SJSA1 (cell line): Measurements from ENCODE around the gene TEN1. TPM values are rescaled to one million over a fixed set of nuclear protein-coding genes. Genes with fewer than 3 reads are reported as not detected.
A peak's percentile ranks its signal among the peaks of the same experiment; 100 is the strongest.
"Not testable (repeated sequence)": the region's sequence is repeated elsewhere in the genome, so short reads cannot be mapped to it uniquely, and the experiment has no call there.

ENCODE experiments used
- DNase-seq, 2 experiments: peaks; one replicate each; pipeline ENCODE4 v3.0.0-alpha.2; 2015 to 2020; ENCODE audit warnings: low spot score in 2 of 2, low read depth in 1 of 2
- H3K27ac ChIP-seq: fragments of 250-450 bp; sonication (Bioruptor Pico); 2 replicates; pipeline ENCODE4 v1.5.1; 2020; ENCODE audit warnings: mild to moderate bottlenecking, moderate library complexity
- H3K27me3 ChIP-seq: fragments of 250-450 bp; sonication (Bioruptor Pico); replicated peaks from 2 replicates; pipeline ENCODE4 v1.5.1; 2020; ENCODE audit warnings: mild to moderate bottlenecking, moderate library complexity
- H3K36me3 ChIP-seq: fragments of 250-450 bp; sonication (Bioruptor Pico); 2 replicates; pipeline ENCODE4 v1.5.1; 2020; ENCODE audit warnings: mild to moderate bottlenecking
- H3K4me1 ChIP-seq: fragments of 250-450 bp; sonication (Bioruptor Pico); replicated peaks from 2 replicates; pipeline ENCODE4 v1.6.1; 2021; ENCODE audit warnings: mild to moderate bottlenecking
- H3K4me3 ChIP-seq: fragments of 250-450 bp; sonication (Bioruptor Pico); 2 replicates; pipeline ENCODE4 v1.5.1; 2020; ENCODE audit warnings: mild to moderate bottlenecking
- H3K9me3 ChIP-seq: fragments of 250-450 bp; sonication (Bioruptor Pico); replicated peaks from 2 replicates; pipeline ENCODE4 v1.5.1; 2020; ENCODE audit warnings: mild to moderate bottlenecking
- total RNA-seq: library from RNA; depleted of rRNA; stranded (reverse); fragments of >200 nt; shearing (Covaris generic); gene quantifications from 2 replicates; pipeline ENCODE4 v1.2.3, GENCODE V29; 2014

The TEN1 gene
- total RNA-seq, 1 experiment from 2014 or later: 26.9 TPM

- H3K36me3 ChIP-seq: peaks cover 29% of the 10 kb centered on the region
- no peak for DNase-seq
- no peak overlapping the region for H3K4me3 ChIP-seq
- peaks cover 10% of the 10 kb centered on the region for H3K4me1 ChIP-seq
- no peaks in the 10 kb centered on the region for H3K27me3 ChIP-seq
- no peaks in the 10 kb centered on the region for H3K9me3 ChIP-seq
- no peak overlapping the region for H3K27ac ChIP-seq
Observed at GRCh38 chr17:76034428-76035350, 55.6 kb downstream of the TEN1 start.

GRCh38 chr17:76036497-76037261, 57.6 kb downstream of the TEN1 start:
- peaks cover 49% of the 10 kb centered on the region for H3K36me3 ChIP-seq
- DNase-seq: no peak

GRCh38 chr17:76038050-76038449, 59.0 kb downstream of the TEN1 start:
- Histone ChIP-seq H3K27ac (no peak overlapping the region), H3K4me3 (no peak overlapping the region), H3K27me3 (no peaks in the 10 kb centered on the region), H3K9me3 (no peaks in the 10 kb centered on the region), H3K4me1 (no peaks in the 10 kb centered on the region), H3K36me3 (peaks cover 62% of the 10 kb centered on the region)
- no peak for DNase-seq

More at GRCh38 chr17:76036497-76037261, 57.6 kb downstream of the TEN1 start:
- H3K9me3 ChIP-seq: no peaks in the 10 kb centered on the region
- no peak overlapping the region for H3K27ac ChIP-seq
- no peaks in the 10 kb centered on the region for H3K27me3 ChIP-seq
- peaks cover under 1% of the 10 kb centered on the region; the same call in 1 of the 2 replicates for H3K4me1 ChIP-seq
- no peak overlapping the region for H3K4me3 ChIP-seq

GRCh38 chr17:76039121-76039520, 60.1 kb downstream of the TEN1 start:
- Histone ChIP-seq H3K9me3 (no peaks in the 10 kb centered on the region), H3K36me3 (peaks cover 73% of the 10 kb centered on the region), H3K4me3 (no peak overlapping the region), H3K4me1 (no peaks in the 10 kb centered on the region), H3K27ac (no peak overlapping the region), H3K27me3 (no peaks in the 10 kb centered on the region)
- DNase-seq: no peak

GRCh38 chr17:76040376-76040775, 61.3 kb downstream of the TEN1 start:
- no peak overlapping the region for H3K4me3 ChIP-seq
- no peaks in the 10 kb centered on the region for H3K9me3 ChIP-seq
- peaks cover 83% of the 10 kb centered on the region for H3K36me3 ChIP-seq
- H3K27me3 ChIP-seq: no peaks in the 10 kb centered on the region
- DNase-seq: no peak
- no peak overlapping the region for H3K27ac ChIP-seq
- H3K4me1 ChIP-seq: no peaks in the 10 kb centered on the region

- H3K4me1 ChIP-seq, H3K4me3 ChIP-seq, H3K27ac ChIP-seq, H3K27me3 ChIP-seq, H3K9me3 ChIP-seq, DNase-seq: not testable (repeated sequence)
- H3K36me3 ChIP-seq: peaks cover 95% of the 10 kb centered on the region
Observed at GRCh38 chr17:76042868-76043267, 63.8 kb downstream of the TEN1 start.

GRCh38 chr17:76044475-76045007, 65.5 kb downstream of the TEN1 start:
- DNase-seq, H3K27me3 ChIP-seq, H3K9me3 ChIP-seq, H3K4me3 ChIP-seq, H3K27ac ChIP-seq: not testable (repeated sequence)
- Histone ChIP-seq H3K4me1 (peaks cover 15% of the 10 kb centered on the region), H3K36me3 (peaks cover 95% of the 10 kb centered on the region)

GRCh38 chr17:76046064-76046463, 67.0 kb downstream of the TEN1 start:
- Histone ChIP-seq H3K9me3 (no peaks in the 10 kb centered on the region), H3K4me3 (no peak overlapping the region), H3K27ac (no peak overlapping the region), H3K27me3 (no peaks in the 10 kb centered on the region), H3K36me3 (peaks cover 95% of the 10 kb centered on the region), H3K4me1 (peaks cover 15% of the 10 kb centered on the region)
- DNase-seq: no peak

- H3K4me3 ChIP-seq: no peak overlapping the region
- peaks cover 15% of the 10 kb centered on the region for H3K4me1 ChIP-seq
- peaks cover 93% of the 10 kb centered on the region for H3K36me3 ChIP-seq
- no peak for DNase-seq
- H3K27ac ChIP-seq: peak overlapping the region; percentile 46
- no peaks in the 10 kb centered on the region for H3K27me3 ChIP-seq
- no peaks in the 10 kb centered on the region for H3K9me3 ChIP-seq
Observed at GRCh38 chr17:76048025-76048605, 69.1 kb downstream of the TEN1 start.

GRCh38 chr17:76048711-76049110, 69.7 kb downstream of the TEN1 start:
- peak overlapping the region; percentile 46 for H3K27ac ChIP-seq
- H3K4me1 ChIP-seq: peaks cover 20% of the 10 kb centered on the region
- peaks cover 93% of the 10 kb centered on the region for H3K36me3 ChIP-seq
- DNase-seq: peak in 1 of 2 experiments; percentile 34
- no peaks in the 10 kb centered on the region for H3K9me3 ChIP-seq
- no peaks in the 10 kb centered on the region for H3K27me3 ChIP-seq
- no peak overlapping the region for H3K4me3 ChIP-seq

- peak overlapping the region; percentile 46 for H3K27ac ChIP-seq
- peaks cover 93% of the 10 kb centered on the region for H3K36me3 ChIP-seq
- H3K27me3 ChIP-seq: no peaks in the 10 kb centered on the region
- peaks cover 25% of the 10 kb centered on the region for H3K4me1 ChIP-seq
- no peaks in the 10 kb centered on the region for H3K9me3 ChIP-seq
- H3K4me3 ChIP-seq: no peak overlapping the region
- no peak for DNase-seq
Observed at GRCh38 chr17:76049239-76049638, 70.2 kb downstream of the TEN1 start.

- no peaks in the 10 kb centered on the region for H3K9me3 ChIP-seq
- peaks cover 93% of the 10 kb centered on the region for H3K36me3 ChIP-seq
- no peak for DNase-seq
- H3K4me3 ChIP-seq: no peak overlapping the region
- peaks cover 25% of the 10 kb centered on the region for H3K4me1 ChIP-seq
- H3K27ac ChIP-seq: peak overlapping the region; percentile 46
- H3K27me3 ChIP-seq: no peaks in the 10 kb centered on the region
Observed at GRCh38 chr17:76049836-76050537, 70.9 kb downstream of the TEN1 start.
